Mesothelial cell of epicardium (in vitro differentiated cells): ENCODE data around the gene PARN. TPM values are rescaled to one million over a fixed set of nuclear protein-coding genes. Genes with fewer than 3 reads are reported as not detected.
A peak's percentile ranks its signal among the peaks of the same experiment; 100 is the strongest.

Experiments
- DNase-seq, 2 experiments: peaks; one replicate each; pipeline ENCODE4 v3.0.0; 2021; ENCODE audit warnings: low spot score in 2 of 2; ENCODE audit not compliant: unreplicated experiment in 2 of 2
- H3K27ac Mint-ChIP-seq: 2 replicates; pipeline ENCODE4 v1.8.0; 2021; ENCODE audit warnings: mixed read lengths
- H3K27me3 Mint-ChIP-seq: 2 replicates; pipeline ENCODE4 v1.8.0; 2021; ENCODE audit warnings: low read depth, mixed read lengths
- H3K36me3 Mint-ChIP-seq: 2 replicates; pipeline ENCODE4 v1.8.0; 2021; ENCODE audit warnings: mixed read lengths
- H3K4me1 Mint-ChIP-seq: 2 replicates; pipeline ENCODE4 v1.8.0; 2021; ENCODE audit warnings: mixed read lengths
- H3K4me3 Mint-ChIP-seq: 2 replicates; pipeline ENCODE4 v1.8.0; 2021; ENCODE audit warnings: mild to moderate bottlenecking, moderate library complexity, mixed read lengths
- H3K9me3 Mint-ChIP-seq: 2 replicates; pipeline ENCODE4 v1.8.0; 2021; ENCODE audit warnings: mixed read lengths
- CTCF ChIP-seq: fragments of 200-600 bp; sonication (generic); IDR thresholded peaks from one replicate; pipeline ENCODE4 v1.5.0; 2021; ENCODE audit warnings: antibody characterized with exemption; ENCODE audit not compliant: unreplicated experiment
- total RNA-seq: library from RNA; stranded (reverse); gene quantifications from 3 replicates; pipeline ENCODE4 v1.2.1, GENCODE V29; 2021

Gene PARN
- total RNA-seq, 1 donor from 2014 or later, result 35.6 TPM

GRCh38 chr16:14529010-14529669 is 100.9 kb downstream of the PARN start:
- H3K4me1 Mint-ChIP-seq, result peaks cover 35% of the 10 kb centered on the region
- H3K27ac Mint-ChIP-seq, result no peak overlapping the region

GRCh38 chr16:14528306-14528705 is 101.8 kb downstream of the PARN start:
- H3K4me3 Mint-ChIP-seq, result no peak overlapping the region
- H3K9me3 Mint-ChIP-seq, result no peaks in the 10 kb centered on the region
- H3K4me1 Mint-ChIP-seq, result peaks cover 42% of the 10 kb centered on the region
- H3K36me3 Mint-ChIP-seq, result peaks cover 4% of the 10 kb centered on the region
- H3K27ac Mint-ChIP-seq, result no peak overlapping the region
- TF ChIP-seq CTCF, result no peak
- no peaks in the 10 kb centered on the region for H3K27me3 Mint-ChIP-seq
- DNase-seq, result no peak

More at GRCh38 chr16:14529010-14529669, 100.9 kb downstream of the PARN start:
- H3K27me3 Mint-ChIP-seq, result no peaks in the 10 kb centered on the region
- peak; percentile 65 for TF ChIP-seq CTCF
- peak overlapping the region; percentile 58 for H3K4me3 Mint-ChIP-seq
- peaks cover 9% of the 10 kb centered on the region for H3K36me3 Mint-ChIP-seq
- H3K9me3 Mint-ChIP-seq, result peaks cover 4% of the 10 kb centered on the region
- peak; percentile 30 to 74 for DNase-seq

GRCh38 chr16:14527411-14528044 is 102.5 kb downstream of the PARN start:
- no peak for TF ChIP-seq CTCF
- Mint-ChIP-seq H3K36me3 (peaks cover 4% of the 10 kb centered on the region), H3K27ac (no peak overlapping the region), H3K9me3 (no peaks in the 10 kb centered on the region), H3K4me3 (no peak overlapping the region), H3K27me3 (no peaks in the 10 kb centered on the region), H3K4me1 (peaks cover 44% of the 10 kb centered on the region)
- DNase-seq, result no peak

- no peaks in the 10 kb centered on the region for H3K27me3 Mint-ChIP-seq
- no peak overlapping the region for H3K4me3 Mint-ChIP-seq
- no peak for TF ChIP-seq CTCF
- H3K36me3 Mint-ChIP-seq, result no peaks in the 10 kb centered on the region
- no peak overlapping the region for H3K27ac Mint-ChIP-seq
- no peaks in the 10 kb centered on the region for H3K9me3 Mint-ChIP-seq
- no peak for DNase-seq
- H3K4me1 Mint-ChIP-seq, result peaks cover 44% of the 10 kb centered on the region
These were observed 104.5 kb downstream of the PARN start for GRCh38 chr16:14525596-14525995.

- Mint-ChIP-seq H3K27ac (no peak overlapping the region), H3K4me3 (no peak overlapping the region), H3K27me3 (no peaks in the 10 kb centered on the region), H3K4me1 (peaks cover 44% of the 10 kb centered on the region), H3K9me3 (no peaks in the 10 kb centered on the region), H3K36me3 (no peaks in the 10 kb centered on the region)
- no peak for TF ChIP-seq CTCF
- no peak for DNase-seq
These were observed 105.1 kb downstream of the PARN start for GRCh38 chr16:14524979-14525378.
